IPS DF 19.7 (cell line): ENCODE data around the gene WDR5.

Experiments used
- DNase-seq: peaks from one replicate; pipeline ENCODE4 v3.0.0-alpha.2; 2013; ENCODE audit warnings: low read depth, low spot score

WDR5 gene

DNA sequence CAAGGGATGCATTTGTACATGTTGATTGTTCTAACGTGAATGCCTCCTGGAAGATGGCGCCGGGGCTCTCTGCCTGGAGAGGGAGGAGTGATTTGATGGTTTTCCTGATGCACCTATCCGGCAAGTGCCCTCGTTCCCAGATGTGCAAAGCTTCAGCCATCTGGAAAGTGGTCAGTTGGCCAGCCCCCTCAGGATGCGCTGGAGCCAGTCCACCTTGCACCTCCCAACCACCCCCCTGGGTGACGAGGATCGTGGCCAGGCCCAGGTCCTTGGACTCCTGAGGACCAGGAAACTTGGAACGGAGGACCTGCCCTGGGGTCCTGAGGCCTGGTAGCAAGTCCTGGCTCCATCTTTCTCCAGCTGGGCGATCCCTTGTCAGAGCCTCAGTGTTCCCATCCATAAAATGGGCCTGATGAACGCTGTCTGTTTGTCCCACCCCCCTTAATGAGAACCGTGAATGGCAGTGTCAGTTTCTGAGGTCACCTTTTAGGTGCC lies 52.1 kb downstream of the WDR5 start:
- no peak for DNase-seq

- no peak for DNase-seq
These were observed 52.7 kb downstream of the WDR5 start for GRCh38 chr9:134188386-134189144.

DNA sequence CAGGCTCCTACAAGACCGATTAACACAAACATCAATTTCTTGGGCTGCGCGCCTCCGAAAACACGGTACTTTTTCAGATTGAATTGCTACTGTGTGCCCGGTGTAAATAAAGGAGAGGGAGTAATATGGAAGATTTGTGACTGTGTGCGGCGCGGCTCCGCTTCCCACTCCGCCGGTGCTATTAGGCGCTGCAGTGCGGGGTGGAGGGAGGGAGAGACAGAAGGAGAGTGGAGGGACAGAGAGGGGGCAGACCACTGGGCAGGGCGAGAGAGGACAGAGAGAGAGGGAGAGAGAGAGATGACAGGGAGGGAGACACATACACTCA lies 53.2 kb downstream of the WDR5 start:
- DNase-seq: no peak

DNA sequence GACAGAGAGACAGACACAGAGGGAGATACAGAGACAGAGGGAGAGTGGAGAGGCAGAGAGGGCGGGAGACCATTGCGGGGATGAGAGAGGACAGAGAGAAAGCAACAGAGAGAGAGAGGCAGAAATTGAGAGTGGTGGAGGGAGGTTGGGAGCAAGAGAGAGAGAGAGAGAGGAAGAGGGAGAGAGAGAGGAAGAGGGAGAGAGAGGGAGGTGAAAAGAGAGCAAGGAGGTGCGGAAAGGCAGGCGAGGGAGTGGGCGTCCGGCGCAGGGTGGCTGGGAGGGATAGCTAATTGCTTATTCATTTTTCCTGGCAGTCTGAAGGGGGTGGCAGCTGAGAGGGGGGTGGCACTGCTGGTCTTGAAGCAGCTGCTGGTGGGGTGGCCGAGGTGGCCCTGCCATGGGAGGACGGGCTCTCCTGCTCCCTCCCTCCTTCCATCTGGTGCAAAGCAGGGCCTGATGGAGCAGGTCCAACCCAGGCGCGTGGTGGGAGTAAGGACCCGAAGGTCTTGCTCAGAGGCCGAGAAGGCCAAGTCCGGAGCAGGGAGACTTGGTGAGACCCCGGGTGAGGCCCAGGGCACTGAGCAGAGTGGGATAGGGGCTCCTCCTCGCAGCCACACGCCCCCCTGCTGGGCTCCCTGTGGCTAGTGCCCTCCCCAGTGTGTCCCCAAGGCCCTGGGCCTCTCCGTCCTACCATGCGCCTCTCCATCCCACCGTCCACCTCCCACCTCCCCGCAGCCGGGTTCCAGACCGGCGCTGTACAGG lies 53.8 kb downstream of the WDR5 start:
- no peak for DNase-seq

- no peak for DNase-seq
These were observed 54.6 kb downstream of the WDR5 start for GRCh38 chr9:134190232-134191121.

DNA sequence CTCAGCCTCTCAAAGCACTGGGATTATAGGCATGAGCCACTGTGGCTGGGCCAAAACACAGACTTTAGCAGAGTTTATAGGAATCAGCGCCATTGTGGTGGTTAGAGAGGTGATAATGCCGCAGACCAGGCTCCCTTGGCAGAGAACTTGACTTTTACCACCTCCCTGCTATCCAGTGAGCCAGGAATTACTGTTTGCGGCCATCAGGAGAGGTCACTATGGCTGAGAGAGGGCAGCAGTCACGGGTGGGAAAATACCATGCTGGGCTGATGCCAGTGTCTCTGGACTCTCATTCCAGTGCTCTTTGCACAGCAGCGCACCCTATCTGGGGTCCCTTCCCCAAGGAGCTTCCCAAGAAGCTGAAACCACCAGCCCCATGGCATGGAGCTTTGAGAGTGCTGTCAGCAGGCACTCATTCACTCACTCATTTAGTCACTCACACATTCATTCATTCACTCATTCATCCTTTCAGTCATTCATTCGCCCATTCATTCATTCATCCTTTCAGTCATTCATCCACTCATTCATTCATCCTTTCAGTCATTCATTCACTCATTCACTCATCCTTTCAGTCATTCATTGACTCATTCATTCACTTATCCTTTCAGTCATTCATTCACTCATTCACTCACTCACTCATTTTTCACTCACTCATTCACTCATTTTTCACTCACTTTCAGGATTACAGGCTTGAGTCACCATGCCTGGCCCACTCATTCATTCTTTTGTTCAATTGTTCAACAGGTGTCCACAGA lies 55.8 kb downstream of the WDR5 start:
- DNase-seq: no peak

DNA sequence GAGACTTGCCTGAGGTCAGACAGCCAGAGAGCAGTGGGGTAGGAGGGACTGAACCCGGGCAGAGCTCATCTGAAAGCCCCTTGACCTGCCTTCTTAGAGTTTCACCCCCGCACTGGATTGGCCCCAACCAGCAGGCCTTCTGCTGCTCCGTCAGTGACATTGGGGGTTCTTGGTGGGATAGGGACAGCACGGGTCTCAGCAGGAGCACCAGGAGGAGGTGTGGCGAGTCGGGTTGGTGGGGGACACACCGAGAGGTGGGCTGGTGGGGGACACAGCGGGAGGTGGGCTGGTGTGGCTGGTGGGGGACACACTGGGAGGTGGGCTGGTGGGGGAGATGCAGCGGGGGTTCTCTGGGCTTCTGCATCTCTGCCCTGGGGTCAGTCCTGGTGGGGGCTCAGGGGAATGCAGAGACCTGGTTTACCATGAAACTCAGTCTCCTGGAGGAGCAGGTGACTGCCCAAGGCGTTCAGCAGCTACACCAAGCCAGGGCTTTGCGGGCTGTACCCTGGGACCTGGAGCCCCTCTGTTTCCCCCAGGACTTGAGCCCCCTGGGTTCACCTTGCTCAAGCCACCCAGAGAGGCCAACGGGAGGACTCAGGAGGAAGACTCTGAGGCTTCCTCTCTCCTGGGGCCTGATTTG lies 56.5 kb downstream of the WDR5 start:
- DNase-seq: no peak

DNA sequence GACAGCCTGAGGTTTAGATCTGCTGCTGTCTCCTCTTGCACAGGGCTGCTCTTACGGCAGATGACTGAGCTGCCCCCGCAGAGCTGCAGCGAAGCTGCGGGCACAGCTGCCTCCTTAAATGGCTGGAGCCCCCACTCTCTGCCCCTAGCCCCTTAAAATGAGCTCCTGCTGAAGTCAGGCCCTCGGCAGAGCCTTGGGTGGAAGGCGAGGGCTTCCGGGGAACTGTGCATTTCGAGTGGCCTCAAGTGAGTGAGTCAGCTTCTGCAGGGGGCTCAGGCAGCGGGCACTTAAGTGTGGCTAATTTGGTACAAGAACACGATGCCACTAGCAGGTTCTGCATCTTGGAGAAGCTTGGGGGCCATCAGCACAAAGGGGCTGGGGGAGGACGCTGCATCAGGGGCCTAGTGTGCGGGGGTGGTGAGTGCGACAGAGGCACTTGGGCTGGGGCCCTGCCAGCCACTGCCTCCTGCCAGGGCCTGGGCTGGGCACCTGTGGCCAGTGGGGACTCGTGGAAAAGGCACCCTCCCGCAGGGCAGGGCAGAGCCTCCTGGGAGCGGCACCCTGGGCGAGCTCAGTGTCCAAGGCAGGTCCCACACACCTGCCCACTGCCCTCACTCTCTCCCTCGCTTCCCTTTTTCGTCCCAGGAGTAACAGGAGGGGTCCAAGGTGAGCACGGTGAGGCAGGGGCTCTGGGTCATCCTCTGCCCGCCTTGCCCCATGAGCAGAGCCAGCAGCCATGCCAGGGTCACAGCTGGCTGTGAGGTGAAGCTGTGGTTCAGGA lies 57.3 kb downstream of the WDR5 start:
- no peak for DNase-seq

- DNase-seq: no peak
These were observed 58.1 kb downstream of the WDR5 start for GRCh38 chr9:134193912-134194535.

- no peak for DNase-seq
These were observed 59.7 kb downstream of the WDR5 start for GRCh38 chr9:134195558-134195957.

DNA sequence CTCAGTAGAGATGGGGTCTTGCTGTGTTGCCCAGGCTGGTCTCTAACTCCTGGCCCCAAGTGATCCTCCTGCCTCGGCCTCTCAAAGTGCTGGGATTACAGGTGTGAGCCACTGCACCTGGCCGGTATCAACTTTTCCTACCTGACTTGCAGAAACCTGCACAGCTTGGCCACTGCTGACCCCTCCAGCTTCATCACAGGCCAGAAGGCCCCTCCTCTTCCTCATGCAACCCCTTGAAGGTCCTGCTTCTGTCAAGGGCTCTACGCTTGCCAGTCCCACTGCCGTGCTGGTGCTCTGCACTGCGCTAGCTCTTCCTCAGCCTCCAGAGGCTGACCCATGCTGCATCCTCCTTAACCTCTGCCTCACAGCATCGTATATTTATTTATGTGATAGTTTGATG lies 61.0 kb downstream of the WDR5 start:
- no peak for DNase-seq

GRCh38 chr9:134198791-134199190 lies 62.9 kb downstream of the WDR5 start:
- no peak for DNase-seq

DNA sequence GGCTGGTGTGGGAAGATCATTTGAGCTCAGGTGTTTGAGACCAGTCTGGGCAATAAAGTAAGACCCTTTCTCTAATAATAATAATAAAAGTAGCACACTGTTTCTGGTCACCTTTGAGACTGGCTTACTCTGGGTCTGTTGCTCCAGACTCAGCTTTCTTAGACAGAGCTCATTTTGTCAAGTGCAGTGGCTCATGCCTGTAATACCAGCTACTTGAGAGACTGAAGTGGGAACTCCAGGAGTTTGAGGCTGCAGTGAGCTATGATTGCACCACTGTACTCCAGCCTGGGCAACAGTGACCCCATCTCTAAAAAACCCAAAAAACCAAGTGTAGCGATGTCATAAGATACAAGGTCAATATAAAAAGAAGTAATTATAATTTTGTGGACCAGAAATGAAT lies 64.8 kb downstream of the WDR5 start:
- no peak for DNase-seq

DNA sequence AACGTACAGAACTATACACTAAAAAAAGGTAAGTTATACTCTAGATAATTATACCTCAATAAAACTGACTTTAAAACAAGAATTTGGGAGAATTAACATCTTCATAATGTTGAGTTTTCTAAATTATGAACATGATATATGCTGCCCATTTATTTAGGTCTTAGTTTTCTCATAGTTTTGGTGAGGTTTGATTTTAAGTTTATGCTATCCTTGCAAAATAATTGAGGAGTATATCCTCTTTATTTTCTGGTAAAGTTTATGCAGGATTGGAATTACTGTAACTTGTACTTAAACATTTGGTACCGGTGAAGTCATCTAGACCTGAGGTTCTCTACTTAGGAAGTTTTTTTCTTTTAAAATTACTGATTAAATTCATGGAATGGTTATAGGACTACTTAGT lies 67.3 kb downstream of the WDR5 start:
- no peak for DNase-seq

DNA sequence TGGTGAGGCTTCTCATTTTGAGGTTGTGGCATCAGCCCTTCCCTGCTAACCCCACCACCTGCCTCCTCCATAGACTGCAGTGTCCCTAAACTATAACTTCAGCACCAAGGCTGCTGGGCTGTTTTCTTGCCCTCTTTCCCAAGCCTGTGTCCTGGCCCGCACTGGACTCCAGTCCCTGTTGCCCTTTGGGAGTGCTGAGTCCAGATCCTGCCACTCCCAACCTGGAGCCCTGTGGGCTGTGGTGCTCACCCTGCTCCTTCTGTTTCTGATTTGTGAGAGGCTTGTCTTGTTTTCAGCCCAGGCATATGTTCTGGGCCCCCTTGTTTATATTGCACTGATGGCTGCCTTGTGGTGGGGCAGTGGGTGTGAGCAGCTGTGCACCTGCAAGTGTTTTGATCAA lies 68.2 kb downstream of the WDR5 start:
- DNase-seq: no peak

- DNase-seq: no peak
These were observed 69.2 kb downstream of the WDR5 start for GRCh38 chr9:134204991-134205578.

- DNase-seq: no peak
These were observed 69.9 kb downstream of the WDR5 start for GRCh38 chr9:134205672-134206310.

GRCh38 chr9:134206311-134207300 lies 70.7 kb downstream of the WDR5 start:
- no peak for DNase-seq
